ENCODE results near the gene L3MBTL3.
"Not testable (repeated sequence)": the region's sequence is repeated elsewhere in the genome, so short reads cannot be mapped to it uniquely, and the experiment has no call there.

L3MBTL3 gene

DNA sequence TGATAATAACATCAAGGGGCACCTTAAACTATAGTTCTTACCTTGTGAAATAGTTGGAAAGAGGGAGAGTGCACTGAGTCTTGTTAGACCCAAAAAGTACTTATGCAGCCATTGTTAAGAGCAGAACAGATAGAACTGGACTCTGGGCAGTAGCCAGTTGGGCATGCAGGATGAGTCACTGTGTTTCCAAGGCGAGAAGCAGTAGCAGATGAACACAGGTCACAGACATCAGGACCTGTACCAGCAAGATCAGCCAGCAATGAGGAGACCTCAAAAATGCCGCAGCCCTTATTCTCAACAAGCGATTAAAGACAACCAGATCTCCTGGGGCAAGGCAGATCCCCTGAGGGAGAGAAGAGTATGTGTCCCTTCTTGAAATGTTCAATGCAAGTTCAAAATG lies 125.3 kb downstream of the L3MBTL3 start:
- no peak for DNase-seq

DNA sequence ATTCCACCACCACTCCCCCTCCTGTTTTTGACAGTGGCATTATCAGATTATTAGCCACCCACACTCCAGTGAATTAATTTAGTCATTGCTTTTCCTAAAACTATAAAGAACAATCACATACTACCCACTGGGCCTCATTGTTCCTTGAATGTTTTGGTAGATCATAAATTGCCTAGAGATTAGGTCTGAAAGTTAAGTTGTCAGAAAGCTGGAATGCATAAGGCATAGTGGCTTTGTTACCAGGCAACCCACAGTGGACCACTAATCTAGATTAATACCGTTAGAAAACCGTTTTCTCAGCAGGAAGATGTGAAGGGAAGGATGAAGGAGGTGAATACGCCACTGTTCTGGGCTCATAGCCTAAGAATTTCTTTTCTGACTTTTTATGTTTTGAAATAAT lies 128.7 kb downstream of the L3MBTL3 start:
- no peak for DNase-seq

DNA sequence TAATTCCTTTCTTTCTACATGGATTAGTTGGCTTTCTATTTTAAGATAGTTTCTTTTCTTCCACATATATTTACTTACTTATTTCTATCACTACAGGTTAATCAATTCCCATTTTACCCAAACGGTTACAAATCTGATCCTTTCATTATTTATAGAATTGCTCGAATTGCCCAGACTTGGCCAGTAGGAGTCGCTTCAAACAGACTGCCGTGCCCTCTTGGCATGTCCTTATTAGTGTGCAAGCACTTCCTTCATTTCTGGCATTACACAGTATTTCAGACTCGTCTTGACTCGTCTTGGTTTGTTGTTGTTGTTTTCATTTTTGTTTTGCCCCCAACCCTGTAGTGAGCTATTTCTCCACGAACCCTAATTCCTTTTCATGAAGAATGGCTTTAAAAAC lies 129.8 kb downstream of the L3MBTL3 start:
- DNase-seq: no peak

DNA sequence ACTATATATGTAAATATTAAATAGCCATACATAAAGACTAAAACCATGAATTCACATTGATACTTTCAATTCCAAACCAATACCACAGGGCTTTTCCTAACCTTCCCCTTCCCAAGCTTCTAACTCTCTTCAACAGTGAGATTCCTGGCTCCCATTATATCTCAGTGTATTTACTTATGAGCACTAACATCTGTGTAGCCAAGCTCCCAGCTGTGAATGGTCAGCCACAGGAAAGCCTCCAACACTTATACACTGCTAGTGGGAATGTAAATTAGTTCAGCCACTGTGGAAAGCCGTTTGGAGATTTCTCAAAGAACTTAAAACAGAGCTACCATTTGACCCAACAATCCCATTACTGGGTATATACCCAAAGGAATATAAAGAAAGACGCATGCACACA lies 130.6 kb downstream of the L3MBTL3 start:
- not testable (repeated sequence) for DNase-seq

DNA sequence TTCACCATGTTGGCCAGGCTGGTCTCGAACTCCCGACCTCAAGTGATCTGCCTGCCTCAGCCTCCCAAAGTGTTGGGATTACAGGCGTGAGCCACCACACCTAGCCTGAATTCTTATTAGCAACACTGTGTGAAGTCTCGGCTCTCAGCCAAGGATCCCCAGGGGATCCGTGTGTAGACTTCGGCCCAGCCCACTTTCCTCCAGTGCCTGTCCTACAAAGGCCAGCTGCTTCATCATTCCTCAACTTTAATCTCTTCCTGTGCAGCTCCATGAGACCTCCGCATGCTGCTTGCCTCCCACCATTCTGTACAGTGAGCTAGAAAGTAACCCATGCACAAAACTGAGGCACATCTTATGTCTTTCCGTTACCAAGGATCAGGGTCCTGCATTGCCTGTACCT lies 132.5 kb downstream of the L3MBTL3 start:
- DNase-seq: no peak

DNA sequence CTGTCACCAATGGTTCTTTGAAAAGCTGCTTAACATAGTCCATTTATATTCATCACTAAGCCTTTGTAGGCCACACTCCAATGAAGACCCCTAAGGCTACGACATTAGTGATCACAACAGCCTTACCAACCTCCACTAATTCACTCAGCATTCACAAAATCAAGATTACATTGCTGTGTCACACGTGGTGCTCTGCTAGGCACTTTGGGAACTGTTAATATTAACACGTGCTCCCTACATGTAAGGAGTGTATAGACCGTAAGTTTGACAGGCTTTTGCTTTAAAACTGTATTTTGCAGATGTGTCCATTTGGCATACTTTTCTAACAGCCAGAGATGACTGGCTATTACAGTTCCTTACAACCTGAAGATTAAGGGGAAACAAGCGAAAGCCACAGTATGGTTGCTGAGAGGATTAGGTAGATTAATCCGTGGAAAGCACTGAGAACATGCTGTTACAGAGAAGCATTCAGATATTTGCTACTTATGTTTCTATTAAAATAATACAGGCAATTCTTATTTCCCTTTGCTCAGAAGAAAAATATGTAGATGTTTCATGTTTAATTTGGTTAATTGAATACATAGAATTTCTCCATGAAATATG lies 134.6 kb downstream of the L3MBTL3 start:
- no peak for DNase-seq

DNA sequence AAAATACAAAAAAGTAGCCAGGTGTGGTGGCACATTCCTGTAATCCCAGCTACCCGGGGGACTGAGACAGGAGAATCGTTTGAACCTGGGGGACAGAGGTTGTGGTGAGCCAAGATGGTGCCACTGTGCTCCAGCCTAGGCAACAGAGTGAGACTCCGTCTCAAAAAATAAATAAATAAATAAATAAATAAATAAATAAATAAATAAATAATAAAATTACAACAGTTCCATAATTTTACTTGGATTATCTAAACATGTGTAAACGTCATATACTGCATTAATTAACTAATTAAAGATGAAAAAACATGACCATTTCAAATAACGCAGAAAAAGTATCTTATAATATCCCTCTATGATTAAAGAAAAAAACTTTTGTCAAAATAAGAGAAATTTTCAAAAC lies 138.5 kb downstream of the L3MBTL3 start:
- DNase-seq: no peak

DNA sequence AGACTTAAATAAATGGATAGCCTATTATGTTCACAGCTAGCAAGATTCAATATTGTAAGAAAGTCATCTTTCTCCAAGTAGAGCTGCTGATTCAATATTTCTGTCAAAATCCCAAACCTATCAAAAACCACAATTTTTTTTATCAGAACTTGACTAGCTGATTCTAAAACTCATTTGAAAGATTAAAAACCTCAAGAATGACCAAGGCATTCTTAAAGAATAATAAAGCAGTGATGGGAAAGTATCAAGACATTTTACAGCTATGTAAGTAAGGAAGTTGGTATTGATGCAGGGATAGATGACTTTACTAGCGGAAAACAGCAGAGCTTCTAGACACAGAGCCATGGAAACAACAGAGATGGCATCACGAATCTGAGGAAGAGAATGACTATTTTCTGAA lies 139.7 kb downstream of the L3MBTL3 start:
- DNase-seq: no peak

DNA sequence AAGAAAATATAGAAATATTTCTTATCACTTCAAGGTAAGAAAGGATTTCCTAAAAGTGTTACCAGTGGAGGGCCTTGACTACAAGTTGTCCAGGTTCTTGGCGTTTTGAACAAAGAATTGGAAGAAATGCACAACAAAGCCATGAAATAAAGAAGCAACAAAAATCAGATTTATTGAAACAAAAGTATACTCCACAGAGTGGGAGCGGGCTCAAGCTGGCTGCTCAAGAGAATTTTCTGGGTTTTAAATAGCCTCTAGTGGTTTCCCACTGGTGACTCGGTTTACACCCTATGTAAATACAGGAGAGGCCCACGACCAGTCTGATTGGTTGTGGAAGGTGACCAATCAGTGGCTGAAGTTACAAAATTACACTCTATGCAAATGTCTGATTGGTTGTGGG lies 140.2 kb downstream of the L3MBTL3 start:
- DNase-seq: no peak

DNA sequence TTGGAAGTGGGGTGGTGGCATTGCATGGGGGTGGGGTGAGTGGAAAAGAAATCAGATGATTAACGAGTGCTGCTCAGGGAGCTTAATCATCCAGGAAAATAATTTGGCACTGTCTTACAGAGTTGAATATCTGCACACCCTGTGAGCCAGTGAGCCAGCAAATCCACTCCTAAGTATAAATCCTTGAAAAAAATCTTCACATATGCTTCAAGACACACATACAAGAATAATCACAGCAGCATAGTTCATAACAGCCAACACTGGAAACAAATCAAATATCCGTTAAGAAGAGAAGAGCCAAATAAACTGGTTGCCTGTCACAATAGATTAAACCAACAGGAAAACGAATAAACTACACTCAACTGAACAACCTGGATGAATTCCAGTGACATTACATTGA lies 141.6 kb downstream of the L3MBTL3 start:
- DNase-seq: no peak

DNA sequence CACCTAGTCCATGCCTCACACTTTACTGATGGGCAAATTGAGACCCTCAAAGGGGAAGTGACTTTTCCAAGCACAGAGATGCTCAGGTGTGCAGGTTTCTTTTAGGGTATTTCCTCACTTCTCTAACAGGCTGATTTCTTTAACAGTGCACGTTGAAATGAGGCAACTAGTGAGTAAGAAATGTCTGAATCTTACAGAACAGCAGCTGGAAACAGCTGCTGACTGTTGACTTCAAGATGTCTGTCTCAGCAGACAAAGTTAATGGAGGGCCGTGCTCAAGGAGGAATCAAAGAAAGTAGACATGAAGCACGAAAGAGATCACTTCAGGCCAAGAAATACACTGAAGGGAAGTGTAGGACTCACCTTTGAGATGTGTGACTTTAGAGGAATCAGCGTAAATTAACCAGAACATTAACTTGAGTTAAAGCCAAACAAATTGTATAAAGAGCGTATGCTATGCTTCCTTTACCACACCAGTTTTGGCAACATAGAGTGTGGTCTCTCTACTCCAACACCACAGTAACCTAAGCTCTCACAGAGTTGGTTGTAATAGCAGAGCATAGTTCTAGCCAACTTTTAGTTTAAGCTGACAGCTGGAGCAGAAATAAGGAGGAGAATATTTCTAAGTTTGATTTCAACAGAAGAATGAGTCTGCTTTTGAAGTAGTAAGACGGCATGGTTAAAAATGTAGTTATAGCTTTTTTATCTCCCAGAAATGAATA lies 143.5 kb downstream of the L3MBTL3 start:
- DNase-seq: no peak

DNA sequence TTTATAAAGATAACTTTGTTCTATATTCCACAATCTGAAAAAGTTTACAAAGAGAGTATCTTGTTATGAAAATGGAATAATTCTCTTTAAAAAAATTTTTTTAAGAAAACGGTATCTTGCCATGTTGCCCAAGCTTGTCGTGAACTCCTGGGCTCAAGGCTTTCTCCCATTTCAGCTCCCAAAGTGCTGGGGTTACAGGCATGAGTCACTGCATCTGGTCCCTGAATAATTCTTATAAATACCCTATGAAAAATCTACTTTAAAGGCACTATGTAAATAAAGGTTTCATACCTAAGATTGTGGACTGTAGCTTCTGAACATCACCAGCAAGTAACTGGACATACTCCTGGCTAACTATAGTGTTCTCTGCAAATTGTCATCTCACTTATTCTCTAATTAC lies 144.0 kb downstream of the L3MBTL3 start:
- no peak for DNase-seq

DNA sequence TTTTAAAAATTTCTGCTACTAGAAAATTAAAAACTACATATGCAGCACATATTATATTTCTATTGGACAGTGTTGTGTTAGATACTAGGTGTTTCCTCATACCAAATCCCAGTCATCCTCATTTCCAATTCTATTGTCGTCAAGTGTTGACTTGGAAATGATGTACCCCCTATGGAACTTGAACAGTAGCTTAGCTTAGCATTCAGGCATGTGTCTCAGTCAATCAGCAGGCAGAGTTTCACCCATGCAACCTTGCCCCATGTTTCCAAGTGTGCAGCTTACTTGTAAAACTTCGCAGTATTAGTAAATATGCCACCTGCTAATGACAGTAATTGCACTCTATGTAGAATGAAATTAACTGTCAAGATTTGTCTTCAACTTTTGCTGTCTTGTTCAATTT lies 144.9 kb downstream of the L3MBTL3 start:
- no peak for DNase-seq

DNA sequence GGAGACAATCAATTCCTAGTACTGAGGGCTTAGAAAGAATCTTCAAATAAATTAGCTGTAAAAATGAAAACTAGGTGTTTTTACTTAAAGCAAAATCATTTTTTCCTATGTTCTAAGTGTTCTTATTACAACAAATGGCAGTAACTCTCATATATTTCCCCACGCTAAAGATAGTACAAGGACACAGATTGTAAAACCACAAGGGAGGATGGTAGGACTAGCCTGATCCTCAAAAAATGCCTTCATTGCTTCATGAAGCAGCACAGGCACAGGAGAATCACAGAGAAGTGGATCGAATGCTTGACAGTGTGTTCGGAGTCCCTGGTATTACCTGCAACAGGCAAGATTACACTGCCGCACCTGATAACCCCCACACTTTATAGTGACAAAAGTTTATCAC lies 145.9 kb downstream of the L3MBTL3 start:
- DNase-seq: no peak

DNA sequence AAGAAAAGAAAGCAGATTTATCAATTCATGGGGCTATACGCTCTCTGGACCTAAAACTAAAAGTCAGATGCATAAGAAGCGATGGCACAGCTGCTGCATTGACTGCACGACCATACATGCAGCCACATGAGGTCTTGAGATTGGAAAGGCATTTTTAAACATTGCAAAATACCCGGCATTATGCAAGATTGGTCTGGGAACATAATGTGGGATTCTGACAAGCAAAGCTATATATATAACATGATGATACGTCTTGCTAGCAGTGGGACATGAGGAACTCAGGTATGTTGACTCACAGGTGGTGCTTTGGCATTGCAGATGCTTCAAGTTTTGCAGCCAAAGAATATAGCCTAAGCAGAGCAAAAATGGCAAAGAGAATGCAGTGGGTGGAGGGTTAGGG lies 149.3 kb downstream of the L3MBTL3 start:
- no peak for DNase-seq

DNA sequence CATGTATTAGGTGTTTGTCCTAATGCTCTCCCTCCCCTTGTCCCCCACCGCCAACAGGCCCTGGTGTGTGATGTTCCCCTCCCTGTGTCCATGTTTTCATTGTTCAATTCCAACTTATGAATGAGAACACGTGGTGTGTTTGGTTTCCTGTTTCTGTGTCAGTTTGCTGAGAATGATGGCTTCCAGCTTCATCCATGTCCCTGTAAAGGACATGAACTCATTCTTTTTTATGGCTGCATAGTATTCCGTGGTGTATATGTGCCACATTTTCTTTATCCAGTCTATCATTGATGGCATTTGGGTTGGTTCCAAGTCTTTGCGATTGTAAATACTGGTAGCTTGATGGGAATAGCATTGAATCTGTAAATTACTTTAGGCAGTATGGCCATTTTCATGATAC lies 151.8 kb downstream of the L3MBTL3 start:
- DNase-seq: not testable (repeated sequence)

DNA sequence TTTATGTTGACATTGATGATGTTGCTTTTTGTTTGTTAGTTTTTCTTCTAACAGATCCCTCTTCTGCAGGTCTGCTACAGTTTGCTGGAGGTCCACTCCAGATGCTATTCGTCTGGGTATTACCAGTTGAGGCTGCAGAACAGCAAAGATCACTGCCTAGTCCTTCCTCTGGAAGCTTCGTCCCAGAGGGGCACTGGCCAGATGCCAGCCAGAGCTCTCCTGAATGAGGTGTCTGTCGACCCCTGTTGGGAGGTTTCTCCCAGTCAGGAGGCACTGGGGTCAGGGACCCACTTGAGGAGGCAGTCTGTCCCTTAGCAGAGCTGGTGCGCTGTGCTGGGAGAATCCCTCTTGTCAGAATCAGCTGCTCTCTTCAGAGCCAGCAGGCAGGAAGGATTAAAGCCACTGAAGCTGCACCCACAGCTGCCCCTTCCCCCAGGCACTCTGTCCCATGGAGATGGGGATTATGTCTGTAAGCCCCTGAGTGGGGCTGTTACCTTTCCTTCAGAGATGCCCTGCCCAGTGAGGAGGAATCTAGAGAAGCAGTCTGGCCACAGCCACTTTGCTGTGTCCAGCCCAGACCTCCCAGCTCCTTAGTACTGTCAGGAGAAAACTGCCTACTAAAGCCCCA lies 155.1 kb downstream of the L3MBTL3 start:
- not testable (repeated sequence) for DNase-seq

DNA sequence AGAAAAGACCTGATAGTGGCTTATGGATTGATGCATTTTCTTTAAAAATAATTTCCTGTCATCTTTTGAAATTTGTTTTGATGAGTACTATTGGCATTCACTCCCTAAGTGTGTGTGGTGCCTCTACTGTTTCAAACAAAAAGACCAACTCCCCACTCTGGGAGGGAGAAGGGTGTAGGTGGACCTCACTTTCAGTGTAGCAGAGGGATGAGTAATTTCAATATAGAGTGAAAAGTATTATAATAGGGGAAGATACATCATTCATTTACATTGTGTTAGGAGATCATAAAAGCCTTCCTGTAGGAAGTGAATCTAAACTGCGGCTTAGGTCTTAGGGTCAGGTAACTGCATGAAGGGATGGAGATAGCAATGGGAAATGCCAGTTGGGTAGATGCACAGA lies 158.0 kb downstream of the L3MBTL3 start:
- no peak for DNase-seq

DNA sequence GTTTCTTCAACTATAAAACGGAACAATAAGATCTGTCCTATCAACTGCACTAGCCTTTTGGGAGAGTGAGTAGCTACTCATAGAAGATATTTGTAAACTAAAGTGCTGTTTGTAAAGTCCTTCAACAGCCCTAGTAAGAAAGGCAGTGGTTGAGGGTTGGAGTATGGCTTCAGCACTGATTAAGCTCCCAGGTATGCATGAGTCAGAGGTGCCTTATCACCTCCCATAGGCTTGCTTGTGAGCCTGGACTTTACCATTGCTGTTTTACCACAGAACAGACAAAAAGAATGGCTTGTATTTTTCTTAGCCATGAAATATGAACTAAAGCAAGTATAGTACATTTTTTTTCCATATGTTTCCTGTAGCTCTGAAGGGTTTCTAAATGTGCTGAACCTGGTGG lies 160.3 kb downstream of the L3MBTL3 start:
- no peak for DNase-seq

DNA sequence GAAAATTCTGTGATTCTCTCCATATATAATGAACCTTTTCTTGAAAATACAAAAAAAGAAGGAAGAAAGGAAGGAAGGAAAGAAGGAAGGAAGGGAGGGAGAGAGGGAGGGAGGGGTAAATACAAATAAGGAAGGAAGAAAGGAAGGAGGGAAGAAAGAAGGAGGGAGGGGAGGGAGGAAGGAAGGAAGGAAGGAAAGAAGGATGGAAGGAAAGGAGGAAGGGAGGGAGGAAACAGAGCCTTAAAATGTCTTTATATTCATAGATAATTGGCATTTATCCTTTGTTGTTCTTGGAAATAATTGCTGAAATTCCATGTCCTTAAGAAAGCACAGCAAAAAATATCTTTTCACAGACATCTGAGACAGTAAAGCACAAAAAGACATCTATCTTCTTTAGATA lies 164.1 kb downstream of the L3MBTL3 start:
- DNase-seq: no peak

DNA sequence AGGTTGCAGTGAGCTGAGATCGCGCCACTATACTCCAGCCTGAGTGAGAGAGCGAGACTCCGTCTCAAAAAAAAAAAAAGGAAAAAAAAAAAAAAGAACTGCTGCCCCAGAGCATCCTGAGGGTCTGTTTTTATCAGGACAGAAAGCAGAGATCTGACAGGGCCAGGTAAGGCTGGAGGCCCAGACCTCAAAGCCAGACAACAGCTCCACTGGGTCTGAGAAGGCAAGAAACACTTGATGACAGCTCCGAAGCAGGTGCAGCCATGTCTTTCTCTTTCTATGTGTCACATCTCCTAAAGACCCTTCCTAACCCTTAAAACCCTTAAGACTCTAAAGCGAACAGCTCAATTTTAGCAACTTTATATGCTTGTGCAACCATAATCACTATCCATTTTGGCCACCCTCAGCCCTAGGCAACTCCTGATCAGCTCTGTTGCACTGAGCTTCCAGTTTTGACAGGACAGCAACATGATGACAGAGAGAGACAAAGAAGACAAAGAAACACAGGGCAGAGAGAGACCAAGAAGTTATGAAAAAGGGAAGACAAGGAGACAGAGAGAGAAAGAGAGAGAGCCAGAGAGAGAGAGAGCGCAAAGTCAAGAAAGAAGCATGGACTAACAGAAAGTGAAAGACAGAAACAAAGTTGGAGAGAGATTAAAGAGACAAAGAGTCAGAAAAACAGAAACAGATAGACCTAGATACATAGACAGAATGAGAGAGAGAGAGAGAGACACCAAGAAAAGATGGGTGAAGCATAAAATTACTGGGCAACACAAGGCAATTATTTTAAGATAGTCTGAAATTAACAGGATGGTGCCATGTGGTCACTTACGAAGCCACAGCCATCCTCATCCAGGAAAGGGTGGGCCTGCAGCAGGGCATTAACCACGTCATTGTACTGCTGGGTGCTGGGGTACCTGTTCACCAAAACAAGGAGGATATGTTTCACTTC lies 165.2 kb downstream of the L3MBTL3 start:
- DNase-seq: no peak

DNA sequence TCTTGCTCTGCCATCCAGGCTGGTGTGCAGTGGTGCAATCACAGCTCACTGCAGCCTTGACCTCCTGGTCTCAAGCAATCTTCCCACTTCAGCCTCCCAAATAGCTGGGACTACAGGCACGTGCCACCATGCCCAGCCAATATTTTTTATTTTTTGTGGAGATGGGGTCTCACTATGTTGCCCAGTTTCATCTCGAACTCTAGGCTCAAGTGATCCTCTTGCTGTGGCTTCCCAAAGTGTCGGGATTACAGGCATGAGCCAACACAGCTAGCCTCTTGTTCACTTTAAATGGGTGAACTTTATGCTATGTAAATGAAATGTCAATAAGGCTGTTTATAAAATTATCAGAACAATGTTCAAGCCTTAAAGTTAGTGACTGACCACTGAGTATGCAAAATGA lies 167.3 kb downstream of the L3MBTL3 start:
- DNase-seq: no peak
